H1 (cell line): ENCODE data around the gene LMAN1L. TPM values are rescaled to one million over a fixed set of nuclear protein-coding genes. Genes with fewer than 3 reads are reported as not detected.

Source experiments
- ASH2L ChIP-seq: fragments of 200-600, 300-600 bp; sonication (generic); IDR thresholded peaks from one replicate; pipeline ENCODE4 v1.7.1; 2017; ENCODE audit warnings: low read length
- CREB1 ChIP-seq: IDR thresholded peaks from 2 replicates; pipeline ENCODE4 v1.6.1; 2012; ENCODE audit warnings: inconsistent platforms
- JUN ChIP-seq: IDR thresholded peaks from 2 replicates; pipeline ENCODE4 v1.6.1; 2011; ENCODE audit warnings: low read depth, mild to moderate bottlenecking, improper control_type of control experiment, low read length
- KDM5A ChIP-seq: fragments of 200-600 bp; IDR thresholded peaks from 2 replicates; pipeline ENCODE4 v1.7.1; 2012; ENCODE audit warnings: mild to moderate bottlenecking, low read length, inconsistent platforms, mixed read lengths
- RFX5 ChIP-seq: IDR thresholded peaks from 2 replicates; pipeline ENCODE4 v1.6.1; 2011; ENCODE audit warnings: low read depth, low read length, improper control_type of control experiment, borderline replicate concordance
- polyA plus RNA-seq, 7 experiments: library from polyadenylated mRNA; depleted of rRNA in 3 of 7; stranded (reverse) in 5 of 7; unstranded in 2 of 7; fragments of >200 nt in 5 of 7; fragments of 200-250 nt in 2 of 7; gene quantifications; 1 replicate in 5 of 7; 2 replicates in 1 of 7; 4 replicates in 1 of 7; pipeline versions ENCODE4 v1.2.1 to v1.2.3, GENCODE V29; 2011 to 2013; ENCODE audit warnings: missing spikeins in 2 of 7, mixed read lengths in 2 of 7
- total RNA-seq: library from RNA; stranded (reverse); fragmentation: NEBNext Ultra II Directional; extraction: Animal tissue kit (Norgen Biotek cat#: 25700); gene quantifications from 2 replicates; pipeline ENCODE4 v1.2.1, GENCODE V29; 2021

Gene LMAN1L
- total and polyA plus RNA-seq, 2 of the 8 experiments (the other 6 are each of a cell fraction or from before 2014, with no cell fraction given), result not detected

GRCh38 chr15:74851960-74852359 is 39.3 kb downstream of the LMAN1L start (continued):
- TF ChIP-seq KDM5A (no peak), RFX5 (no peak), CREB1 (no peak), ASH2L (no peak), JUN (no peak)
